Measurements from ENCODE around the gene DCDC2B. TPM values are rescaled to one million over a fixed set of nuclear protein-coding genes. Genes with fewer than 3 reads are reported as not detected.

Gene DCDC2B
- total RNA-seq, 1 donor from 2014 or later, result not detected

DNA sequence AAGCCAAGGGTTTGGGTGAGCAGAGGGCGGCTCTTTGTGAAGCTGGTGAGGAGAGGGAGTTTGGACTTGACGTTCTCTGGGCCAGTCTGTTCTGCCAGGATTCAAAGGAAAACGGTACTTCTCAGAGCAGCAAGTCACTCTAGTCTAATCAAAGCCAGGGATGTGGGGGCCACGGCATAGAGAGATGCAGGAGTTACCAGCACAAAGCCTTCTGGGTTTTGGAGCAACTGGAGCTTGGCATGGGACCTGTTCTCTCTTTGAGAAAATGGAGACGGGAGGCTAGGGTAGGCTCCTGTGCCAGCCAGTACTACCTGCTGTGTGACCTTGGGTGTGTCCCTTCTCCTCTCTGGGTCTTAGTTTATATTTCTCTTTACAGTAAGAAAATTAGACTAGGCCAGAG lies 27.3 kb upstream of the DCDC2B start:
- no peaks in the 10 kb centered on the region for H3K27me3 ChIP-seq
- peak overlapping the region in 1 of 2 donors; percentile 94 for H3K27ac ChIP-seq
- peaks cover 19 to 29% of the 10 kb centered on the region in 2 donors for H3K4me1 ChIP-seq
- intact Hi-C loops (cut with DNase I), result no loop called here
- no peaks in the 10 kb centered on the region for H3K9me3 ChIP-seq
- TF ChIP-seq, protein P1, sequence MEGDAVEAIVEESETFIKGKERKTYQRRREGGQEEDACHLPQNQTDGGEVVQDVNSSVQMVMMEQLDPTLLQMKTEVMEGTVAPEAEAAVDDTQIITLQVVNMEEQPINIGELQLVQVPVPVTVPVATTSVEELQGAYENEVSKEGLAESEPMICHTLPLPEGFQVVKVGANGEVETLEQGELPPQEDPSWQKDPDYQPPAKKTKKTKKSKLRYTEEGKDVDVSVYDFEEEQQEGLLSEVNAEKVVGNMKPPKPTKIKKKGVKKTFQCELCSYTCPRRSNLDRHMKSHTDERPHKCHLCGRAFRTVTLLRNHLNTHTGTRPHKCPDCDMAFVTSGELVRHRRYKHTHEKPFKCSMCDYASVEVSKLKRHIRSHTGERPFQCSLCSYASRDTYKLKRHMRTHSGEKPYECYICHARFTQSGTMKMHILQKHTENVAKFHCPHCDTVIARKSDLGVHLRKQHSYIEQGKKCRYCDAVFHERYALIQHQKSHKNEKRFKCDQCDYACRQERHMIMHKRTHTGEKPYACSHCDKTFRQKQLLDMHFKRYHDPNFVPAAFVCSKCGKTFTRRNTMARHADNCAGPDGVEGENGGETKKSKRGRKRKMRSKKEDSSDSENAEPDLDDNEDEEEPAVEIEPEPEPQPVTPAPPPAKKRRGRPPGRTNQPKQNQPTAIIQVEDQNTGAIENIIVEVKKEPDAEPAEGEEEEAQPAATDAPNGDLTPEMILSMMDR (IDR thresholded peaks at IDR 0.05), result no peak
- peaks cover 28 to 42% of the 10 kb centered on the region in 2 donors for H3K36me3 ChIP-seq
- DNase-seq (ENCODE audit: low spot score in 2 of 2), result no peak
- H3K4me3 ChIP-seq, result peak overlapping the region; percentile 73 to 79

DNA sequence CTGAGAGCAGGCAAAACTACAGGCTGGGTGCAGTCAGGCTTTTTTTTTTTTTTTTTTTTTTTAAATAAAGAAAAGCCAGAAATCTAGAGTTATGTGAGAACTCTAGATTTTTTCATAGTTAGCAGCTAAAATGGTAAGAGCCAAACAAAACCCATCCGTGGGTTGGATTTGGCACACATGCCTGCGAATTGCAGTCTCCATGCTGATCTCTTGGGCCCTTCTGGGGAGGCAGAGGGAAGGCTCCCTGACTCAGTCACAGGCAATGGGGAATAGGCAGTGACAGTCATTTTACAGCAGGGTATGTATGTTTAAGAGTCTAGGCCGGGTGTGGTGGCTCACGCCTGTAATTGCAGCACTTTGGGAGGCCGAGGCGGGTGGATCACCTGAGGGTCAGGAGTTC lies 26.8 kb upstream of the DCDC2B start:
- DNase-seq (ENCODE audit: low spot score in 2 of 2), result no peak
- Histone ChIP-seq H3K4me3 (peak overlapping the region in 1 of 2 donors; percentile 79), H3K4me1 (peaks cover 19 to 29% of the 10 kb centered on the region in 2 donors), H3K27ac (peak overlapping the region in 1 of 2 donors; percentile 16), H3K27me3 (no peaks in the 10 kb centered on the region), H3K36me3 (peaks cover 33 to 45% of the 10 kb centered on the region in 2 donors), H3K9me3 (no peaks in the 10 kb centered on the region)
- intact Hi-C loops (cut with DNase I), result no loop called here
- TF ChIP-seq, protein P1 (IDR thresholded peaks at IDR 0.05), result no peak

DNA sequence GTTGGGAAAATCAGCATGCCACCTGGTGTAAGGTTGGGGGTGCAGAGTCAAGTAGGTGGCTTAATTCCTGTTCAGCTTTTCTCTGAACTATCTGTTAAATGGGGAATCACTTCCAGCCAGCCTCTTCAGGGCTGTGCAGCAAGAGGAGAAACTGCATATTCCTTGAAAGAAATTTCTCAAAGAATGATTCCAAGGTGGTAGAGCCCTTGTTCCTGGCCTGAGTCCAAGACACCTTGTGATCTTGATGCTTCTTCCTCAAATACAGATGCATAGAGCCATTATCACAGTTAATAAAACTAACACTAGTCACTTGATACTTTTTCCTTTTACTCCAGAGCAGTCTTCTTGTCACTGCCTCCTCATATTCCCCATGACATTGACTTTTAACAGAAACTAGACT lies 24.2 kb upstream of the DCDC2B start:
- TF ChIP-seq, protein P1 (IDR thresholded peaks at IDR 0.05), result no peak
- no peak overlapping the region for H3K4me3 ChIP-seq
- H3K4me1 ChIP-seq, result peaks cover 19 to 24% of the 10 kb centered on the region in 2 donors
- H3K27ac ChIP-seq, result no peak overlapping the region
- peaks cover 58 to 70% of the 10 kb centered on the region in 2 donors for H3K36me3 ChIP-seq
- intact Hi-C loops (cut with DNase I), result no loop called here
- no peak for DNase-seq (ENCODE audit: low spot score in 2 of 2)
- no peaks in the 10 kb centered on the region for H3K27me3 ChIP-seq
- H3K9me3 ChIP-seq, result no peaks in the 10 kb centered on the region

DNA sequence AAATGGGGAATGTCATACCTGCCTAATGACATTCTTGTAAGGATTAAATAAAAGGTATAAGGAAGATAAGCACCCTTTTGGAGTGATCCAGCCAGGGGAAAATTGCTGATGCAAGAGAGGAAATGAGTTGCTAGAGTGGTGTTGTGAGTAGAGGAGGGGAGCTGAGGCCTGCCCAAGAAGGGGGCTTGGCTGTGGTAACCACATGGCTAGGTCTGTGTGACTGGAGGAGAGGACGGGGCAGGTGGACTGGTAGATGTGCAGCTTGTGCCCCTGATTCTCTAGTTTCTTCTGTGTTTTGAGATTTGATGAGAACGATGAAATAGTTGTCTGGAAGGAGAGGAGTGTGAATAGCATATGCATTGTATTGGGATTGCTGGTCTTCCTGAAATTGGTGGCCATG lies 22.8 kb upstream of the DCDC2B start:
- H3K4me3 ChIP-seq, result no peak overlapping the region
- TF ChIP-seq, protein P1 (IDR thresholded peaks at IDR 0.05), result no peak
- no peaks in the 10 kb centered on the region for H3K27me3 ChIP-seq
- no peak for DNase-seq (ENCODE audit: low spot score in 2 of 2)
- no peak overlapping the region for H3K27ac ChIP-seq
- intact Hi-C loops (cut with DNase I), result no loop called here
- no peaks in the 10 kb centered on the region for H3K9me3 ChIP-seq
- H3K36me3 ChIP-seq, result peaks cover 71 to 84% of the 10 kb centered on the region in 2 donors
- peaks cover 17 to 22% of the 10 kb centered on the region in 2 donors for H3K4me1 ChIP-seq

DNA sequence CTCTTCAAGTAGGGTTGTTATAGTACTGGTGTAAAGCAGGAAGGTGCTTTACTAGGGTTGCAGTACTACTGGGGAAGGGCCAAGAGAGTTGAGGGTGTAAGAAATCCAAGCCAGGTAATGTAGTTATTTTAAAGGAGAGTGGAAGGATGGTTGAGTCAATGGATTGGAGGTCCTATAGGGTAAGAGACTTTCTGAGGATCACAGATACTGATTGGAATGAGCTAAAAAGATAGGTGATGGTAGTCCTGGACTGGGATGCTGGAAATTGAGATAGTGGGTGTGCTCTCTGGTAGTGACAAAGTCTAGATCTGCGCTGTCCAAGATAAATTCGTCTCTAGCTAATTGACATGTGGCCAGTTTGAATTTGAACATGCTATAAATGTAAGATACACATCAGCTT lies 22.4 kb upstream of the DCDC2B start:
- intact Hi-C loops (cut with DNase I), result no loop called here

More for the DNA sequence above, 22.4 kb upstream of the DCDC2B start:
- TF ChIP-seq, protein P1 (IDR thresholded peaks at IDR 0.05), result no peak
- H3K9me3 ChIP-seq, result no peaks in the 10 kb centered on the region
- H3K4me1 ChIP-seq, result peaks cover 13 to 18% of the 10 kb centered on the region in 2 donors
- H3K4me3 ChIP-seq, result no peak overlapping the region
- no peaks in the 10 kb centered on the region for H3K27me3 ChIP-seq
- no peak for DNase-seq (ENCODE audit: low spot score in 2 of 2)
- H3K27ac ChIP-seq, result no peak overlapping the region
- peaks cover 74 to 86% of the 10 kb centered on the region in 2 donors for H3K36me3 ChIP-seq

All from ascending aorta (tissue), 2 donors.